ENCODE data around the gene CAMTA1. TPM values are rescaled to one million over a fixed set of nuclear protein-coding genes. Genes with fewer than 3 reads are reported as not detected.

CAMTA1 gene
- polyA plus RNA-seq, 1 experiment = 64.9 TPM

DNA sequence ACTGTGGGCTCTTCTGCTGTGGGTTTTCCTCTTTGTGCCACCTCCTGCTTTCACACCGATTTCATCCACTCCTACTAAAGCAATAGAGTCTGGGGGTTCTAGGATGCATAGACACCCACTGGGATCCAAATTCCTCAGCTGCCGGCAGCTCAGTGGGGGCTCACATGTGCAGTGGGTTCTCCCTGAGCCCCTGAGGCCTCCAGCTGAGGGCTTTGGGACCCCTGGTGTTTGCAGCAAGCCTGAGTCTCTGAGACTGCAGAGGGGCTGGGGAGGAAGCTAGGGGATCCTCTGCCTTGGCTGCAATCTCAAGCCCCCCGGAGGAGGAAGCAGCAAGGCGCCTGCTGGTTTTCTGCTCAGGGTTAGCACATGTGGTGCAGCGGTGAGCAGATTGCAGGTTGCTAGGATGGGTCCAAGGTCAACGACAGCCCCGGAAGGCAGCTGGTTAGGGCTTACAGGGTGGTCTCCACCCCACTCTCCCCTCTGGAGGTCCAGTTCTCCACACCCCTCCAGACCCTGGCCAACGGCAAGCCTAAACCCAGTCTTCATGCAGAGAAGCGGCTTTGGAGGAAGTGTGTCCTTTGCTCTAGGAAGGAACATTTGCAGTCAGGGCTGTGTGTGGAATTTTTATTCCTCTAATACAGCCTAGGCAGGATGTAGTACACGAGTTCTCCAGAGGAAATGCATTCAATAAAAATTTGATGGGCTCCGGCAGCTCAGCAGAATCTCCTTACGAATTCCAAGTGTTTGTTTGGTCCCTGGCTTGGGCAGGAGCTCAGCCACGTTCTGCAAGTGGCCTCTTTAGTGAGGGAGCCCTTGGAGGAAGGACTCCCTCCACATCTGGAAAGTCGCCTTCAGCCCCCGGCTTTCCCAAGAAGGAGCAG is 716.7 kb downstream of the CAMTA1 start:
- H3K27me3 ChIP-seq (ENCODE audit: control insufficient read depth, insufficient read depth, low read length) = no peaks in the 10 kb centered on the region
- DNase-seq (ENCODE audit: low read depth, low spot score) = no peak
- no peak overlapping the region for H3K27ac ChIP-seq (ENCODE audit: low read depth, low read length)
- H3K4me3 ChIP-seq (ENCODE audit: low read depth, low read length) = no peak overlapping the region
- CTCF ChIA-PET = no interaction called here
- H3K9me3 ChIP-seq (ENCODE audit: control insufficient read depth, insufficient read depth, low read length) = peaks cover 6% of the 10 kb centered on the region; the same call in 1 of the 2 replicates
- TF ChIP-seq, protein P1, sequence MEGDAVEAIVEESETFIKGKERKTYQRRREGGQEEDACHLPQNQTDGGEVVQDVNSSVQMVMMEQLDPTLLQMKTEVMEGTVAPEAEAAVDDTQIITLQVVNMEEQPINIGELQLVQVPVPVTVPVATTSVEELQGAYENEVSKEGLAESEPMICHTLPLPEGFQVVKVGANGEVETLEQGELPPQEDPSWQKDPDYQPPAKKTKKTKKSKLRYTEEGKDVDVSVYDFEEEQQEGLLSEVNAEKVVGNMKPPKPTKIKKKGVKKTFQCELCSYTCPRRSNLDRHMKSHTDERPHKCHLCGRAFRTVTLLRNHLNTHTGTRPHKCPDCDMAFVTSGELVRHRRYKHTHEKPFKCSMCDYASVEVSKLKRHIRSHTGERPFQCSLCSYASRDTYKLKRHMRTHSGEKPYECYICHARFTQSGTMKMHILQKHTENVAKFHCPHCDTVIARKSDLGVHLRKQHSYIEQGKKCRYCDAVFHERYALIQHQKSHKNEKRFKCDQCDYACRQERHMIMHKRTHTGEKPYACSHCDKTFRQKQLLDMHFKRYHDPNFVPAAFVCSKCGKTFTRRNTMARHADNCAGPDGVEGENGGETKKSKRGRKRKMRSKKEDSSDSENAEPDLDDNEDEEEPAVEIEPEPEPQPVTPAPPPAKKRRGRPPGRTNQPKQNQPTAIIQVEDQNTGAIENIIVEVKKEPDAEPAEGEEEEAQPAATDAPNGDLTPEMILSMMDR (IDR thresholded peaks at IDR 0.05; ENCODE audit: low read depth, low read length) = no peak
- POLR2A ChIA-PET = interaction anchor here (1.1 kb wide), 1 partner anchor 23 kb away, joined by 3 read pairs; no protein-coding TSS in a partner anchor

DNA sequence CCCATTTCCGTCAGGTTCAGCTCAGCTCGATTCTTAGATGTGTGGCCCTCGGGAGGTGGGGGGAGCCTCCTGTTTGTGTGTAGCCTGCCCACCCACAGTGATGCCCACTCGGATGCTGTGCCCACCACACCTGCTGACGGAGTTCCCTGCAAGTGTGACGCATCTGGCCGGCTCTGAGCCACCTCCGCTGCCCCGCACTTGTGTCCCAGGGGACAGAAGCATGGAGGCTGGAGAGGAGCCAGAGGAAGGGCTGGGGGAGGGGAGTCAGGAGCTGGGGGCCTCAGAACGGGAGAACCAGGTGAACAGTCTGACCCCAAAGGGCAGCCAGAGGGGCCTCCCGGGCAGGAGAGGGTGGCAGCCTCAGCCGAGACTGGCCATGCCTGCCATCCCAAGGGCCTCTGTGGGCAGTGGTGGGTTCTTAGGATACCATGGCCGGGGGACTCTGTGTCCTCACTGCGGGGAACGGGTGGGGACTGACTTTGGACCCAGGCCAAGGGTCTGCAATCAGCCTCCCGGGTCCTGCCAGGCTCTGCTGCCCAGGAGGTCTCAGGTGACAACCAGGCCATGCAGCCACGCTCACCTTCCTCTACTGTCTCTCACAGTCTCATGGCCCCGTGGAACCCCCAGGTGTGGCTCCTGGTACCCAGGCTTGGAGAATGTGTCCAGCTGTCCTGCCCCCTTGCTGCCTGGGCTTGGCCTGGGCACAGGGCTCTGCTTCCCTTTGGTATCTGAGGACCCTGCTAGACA is 718.6 kb downstream of the CAMTA1 start:
- TF ChIP-seq, protein P1 (IDR thresholded peaks at IDR 0.05; ENCODE audit: low read depth, low read length) = no peak
- ChIA-PET CTCF (no interaction called here), POLR2A (no interaction called here)
- peaks cover 2% of the 10 kb centered on the region; the same call in 1 of the 2 replicates for H3K9me3 ChIP-seq (ENCODE audit: control insufficient read depth, insufficient read depth, low read length)
- no peak overlapping the region for H3K27ac ChIP-seq (ENCODE audit: low read depth, low read length)
- no peak overlapping the region for H3K4me3 ChIP-seq (ENCODE audit: low read depth, low read length)
- no peaks in the 10 kb centered on the region for H3K27me3 ChIP-seq (ENCODE audit: control insufficient read depth, insufficient read depth, low read length)
- no peak for DNase-seq (ENCODE audit: low read depth, low spot score)

DNA sequence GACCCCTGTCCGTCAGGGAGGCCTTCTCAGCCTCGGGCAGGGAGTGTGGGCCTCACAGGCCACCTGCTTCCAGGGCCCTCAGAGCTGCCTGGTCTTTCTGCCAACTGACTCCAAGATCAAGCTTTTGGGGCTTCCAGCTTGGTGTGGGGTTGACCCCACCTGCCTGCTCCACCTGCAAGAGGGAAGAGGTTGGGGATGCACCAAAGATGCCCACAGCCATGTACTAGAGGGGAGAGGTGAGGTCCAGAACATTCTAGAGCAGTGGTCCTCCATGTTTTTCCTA is 719.1 kb downstream of the CAMTA1 start:
- ChIA-PET CTCF (no interaction called here), POLR2A (no interaction called here)

DNA sequence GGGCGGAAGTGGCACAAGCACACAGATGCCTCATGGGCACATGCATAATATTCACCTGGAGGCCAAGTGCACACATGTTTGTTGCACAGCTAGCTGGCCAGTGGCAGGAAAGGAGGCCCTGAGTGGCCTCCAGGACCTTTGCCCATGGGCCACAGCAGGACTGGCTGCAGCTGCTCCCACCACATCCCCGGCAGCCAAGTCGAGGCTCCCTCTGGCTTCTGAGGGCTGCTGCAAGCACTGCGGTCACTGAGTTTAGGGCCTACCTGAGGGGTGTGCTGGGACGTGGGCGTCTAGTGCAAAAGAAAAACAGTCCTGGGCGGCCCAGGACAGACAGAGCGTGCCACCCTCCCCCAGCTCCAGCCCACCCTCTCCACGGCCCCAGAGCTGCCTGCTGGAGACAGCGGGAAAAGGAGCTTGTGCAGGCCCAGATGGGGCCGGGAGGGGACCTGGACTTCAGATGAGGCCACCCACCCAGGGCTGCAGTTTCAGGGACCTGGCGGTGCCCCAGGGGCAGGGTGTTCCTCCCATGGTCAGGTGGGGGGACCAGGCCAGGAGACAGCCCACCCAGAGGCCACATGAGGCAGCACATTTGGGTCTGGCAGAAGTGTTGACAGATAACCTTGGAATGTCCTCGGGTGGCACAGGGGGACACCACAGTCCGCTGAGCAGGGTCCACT is 720.0 kb downstream of the CAMTA1 start:
- Histone ChIP-seq H3K27ac (ENCODE audit: low read depth, low read length) (no peak overlapping the region), H3K27me3 (ENCODE audit: control insufficient read depth, insufficient read depth, low read length) (no peaks in the 10 kb centered on the region), H3K9me3 (ENCODE audit: control insufficient read depth, insufficient read depth, low read length) (peaks cover 2% of the 10 kb centered on the region; the same call in 1 of the 2 replicates), H3K4me3 (ENCODE audit: low read depth, low read length) (no peak overlapping the region)
- no peak for DNase-seq (ENCODE audit: low read depth, low spot score)
- ChIA-PET POLR2A (interaction anchor here (0.6 kb wide), 1 partner anchor 204 kb away, joined by 3 read pairs; no protein-coding TSS in a partner anchor), CTCF (no interaction called here)
- TF ChIP-seq, protein P1 (IDR thresholded peaks at IDR 0.05; ENCODE audit: low read depth, low read length) = no peak

More for the DNA sequence above, 719.1 kb downstream of the CAMTA1 start:
- H3K4me3 ChIP-seq (ENCODE audit: low read depth, low read length) = no peak overlapping the region
- H3K27ac ChIP-seq (ENCODE audit: low read depth, low read length) = no peak overlapping the region
- TF ChIP-seq, protein P1 (IDR thresholded peaks at IDR 0.05; ENCODE audit: low read depth, low read length) = no peak
- no peaks in the 10 kb centered on the region for H3K27me3 ChIP-seq (ENCODE audit: control insufficient read depth, insufficient read depth, low read length)
- H3K9me3 ChIP-seq (ENCODE audit: control insufficient read depth, insufficient read depth, low read length) = peaks cover 2% of the 10 kb centered on the region; the same call in 1 of the 2 replicates
- DNase-seq (ENCODE audit: low read depth, low spot score) = no peak
